Measurements from ENCODE around the gene LRRC32.

DNA sequence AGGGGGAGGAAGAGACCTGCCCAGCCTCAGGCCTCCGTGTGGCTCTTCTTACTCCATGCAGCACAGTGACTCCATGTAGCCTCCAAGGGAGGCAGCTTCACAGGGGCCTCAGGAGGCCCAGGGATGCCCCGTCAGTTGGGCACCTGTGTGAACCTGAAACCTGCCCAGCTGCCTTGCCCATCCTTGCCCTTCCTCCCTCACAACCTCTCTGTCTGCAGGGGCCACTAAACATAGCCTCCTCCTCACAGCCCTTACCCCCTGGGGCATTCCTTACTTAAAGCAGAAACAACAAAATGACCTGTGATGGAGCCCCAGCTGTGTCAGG is 7.1 kb downstream of the LRRC32 start:
- TF ChIP-seq ZNF565 (CRISPR knock-in tag; conservative IDR thresholded peaks at IDR 0.05; ENCODE audit: low read depth) = no peak
- no peak for TF ChIP-seq RARB (CRISPR knock-in tag; IDR thresholded peaks at IDR 0.05)
- no peak for TF ChIP-seq TOX (CRISPR knock-in tag; IDR thresholded peaks at IDR 0.05; ENCODE audit: borderline replicate concordance)
- TF ChIP-seq, protein P1, sequence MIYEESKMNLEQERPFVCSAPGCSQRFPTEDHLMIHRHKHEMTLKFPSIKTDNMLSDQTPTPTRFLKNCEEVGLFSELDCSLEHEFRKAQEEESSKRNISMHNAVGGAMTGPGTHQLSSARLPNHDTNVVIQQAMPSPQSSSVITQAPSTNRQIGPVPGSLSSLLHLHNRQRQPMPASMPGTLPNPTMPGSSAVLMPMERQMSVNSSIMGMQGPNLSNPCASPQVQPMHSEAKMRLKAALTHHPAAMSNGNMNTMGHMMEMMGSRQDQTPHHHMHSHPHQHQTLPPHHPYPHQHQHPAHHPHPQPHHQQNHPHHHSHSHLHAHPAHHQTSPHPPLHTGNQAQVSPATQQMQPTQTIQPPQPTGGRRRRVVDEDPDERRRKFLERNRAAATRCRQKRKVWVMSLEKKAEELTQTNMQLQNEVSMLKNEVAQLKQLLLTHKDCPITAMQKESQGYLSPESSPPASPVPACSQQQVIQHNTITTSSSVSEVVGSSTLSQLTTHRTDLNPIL (CRISPR knock-in tag; IDR thresholded peaks at IDR 0.05; ENCODE audit: low read depth) = no peak
- TF ChIP-seq ZNF8 (CRISPR knock-in tag; IDR thresholded peaks at IDR 0.05) = no peak

Data from SK-N-SH treated with all-trans-retinoic acid at 6 μM for 48 hours (cell line).